ENCODE measurements around the gene RAF1.

The RAF1 gene

DNA sequence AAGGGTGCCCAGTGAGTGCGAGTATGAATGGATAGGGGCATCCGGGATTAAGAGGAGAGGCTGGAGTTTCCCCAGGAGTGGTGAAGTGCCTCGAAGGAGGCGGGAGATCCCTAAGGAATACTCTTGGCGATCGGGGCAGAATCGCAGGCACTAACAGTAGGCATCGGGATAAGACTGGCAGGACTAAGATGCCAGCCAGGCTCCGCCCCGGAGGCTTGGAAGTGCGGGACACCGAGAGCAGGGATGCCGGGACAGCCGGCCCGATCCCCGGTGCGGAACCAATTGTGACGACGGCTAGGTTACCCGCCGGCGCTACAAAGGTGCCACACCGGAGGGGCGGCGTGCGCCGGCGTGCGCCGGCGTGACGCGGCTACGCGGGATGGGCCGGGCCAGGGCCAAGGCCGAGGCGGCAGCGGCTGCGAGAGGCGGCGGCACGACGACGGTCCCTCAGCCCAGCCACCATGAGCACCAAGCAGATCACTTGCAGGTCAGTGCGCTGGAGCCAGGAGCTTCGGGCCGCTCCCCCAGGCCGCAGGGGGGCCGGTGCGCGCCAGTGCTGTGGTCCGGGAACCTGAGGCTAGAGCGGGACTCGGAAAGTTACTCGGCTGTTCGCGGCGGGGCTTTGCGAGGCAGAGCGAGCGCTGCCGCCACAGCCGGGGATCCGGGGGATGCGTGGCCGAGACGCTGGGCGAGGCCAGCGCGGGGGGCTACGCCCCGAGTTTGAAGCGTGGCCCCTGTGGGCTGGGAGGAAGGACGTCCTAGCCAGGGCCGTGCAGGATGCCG is 107.0 kb downstream of the RAF1 start, which contains the start of gene MKRN2:
TSS of gene MKRN2 (plus strand) at position 398 of the 783 bp plus-strand sequence. CDS start at position 462, 64 bp downstream.
- in situ Hi-C loops (cut with MboI; ENCODE audit: low pct_unique_long_range_greater_than_20kb, low sequenced_read_pairs, unreplicated experiment): no loop called here
- DNase-seq (ENCODE audit: low spot score): peak; percentile 89
- TF ChIP-seq, protein P1, sequence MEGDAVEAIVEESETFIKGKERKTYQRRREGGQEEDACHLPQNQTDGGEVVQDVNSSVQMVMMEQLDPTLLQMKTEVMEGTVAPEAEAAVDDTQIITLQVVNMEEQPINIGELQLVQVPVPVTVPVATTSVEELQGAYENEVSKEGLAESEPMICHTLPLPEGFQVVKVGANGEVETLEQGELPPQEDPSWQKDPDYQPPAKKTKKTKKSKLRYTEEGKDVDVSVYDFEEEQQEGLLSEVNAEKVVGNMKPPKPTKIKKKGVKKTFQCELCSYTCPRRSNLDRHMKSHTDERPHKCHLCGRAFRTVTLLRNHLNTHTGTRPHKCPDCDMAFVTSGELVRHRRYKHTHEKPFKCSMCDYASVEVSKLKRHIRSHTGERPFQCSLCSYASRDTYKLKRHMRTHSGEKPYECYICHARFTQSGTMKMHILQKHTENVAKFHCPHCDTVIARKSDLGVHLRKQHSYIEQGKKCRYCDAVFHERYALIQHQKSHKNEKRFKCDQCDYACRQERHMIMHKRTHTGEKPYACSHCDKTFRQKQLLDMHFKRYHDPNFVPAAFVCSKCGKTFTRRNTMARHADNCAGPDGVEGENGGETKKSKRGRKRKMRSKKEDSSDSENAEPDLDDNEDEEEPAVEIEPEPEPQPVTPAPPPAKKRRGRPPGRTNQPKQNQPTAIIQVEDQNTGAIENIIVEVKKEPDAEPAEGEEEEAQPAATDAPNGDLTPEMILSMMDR (IDR thresholded peaks at IDR 0.05; ENCODE audit: extremely low read depth, insufficient read depth, missing control alignments): no peak

- TF ChIP-seq, protein P1 (IDR thresholded peaks at IDR 0.05; ENCODE audit: extremely low read depth, insufficient read depth, missing control alignments): no peak
- no peak for DNase-seq (ENCODE audit: low spot score)
- in situ Hi-C loops (cut with MboI; ENCODE audit: low pct_unique_long_range_greater_than_20kb, low sequenced_read_pairs, unreplicated experiment): no loop called here
Measured at GRCh38 chr3:12556314-12556689, 107.6 kb downstream of the RAF1 start.

DNA sequence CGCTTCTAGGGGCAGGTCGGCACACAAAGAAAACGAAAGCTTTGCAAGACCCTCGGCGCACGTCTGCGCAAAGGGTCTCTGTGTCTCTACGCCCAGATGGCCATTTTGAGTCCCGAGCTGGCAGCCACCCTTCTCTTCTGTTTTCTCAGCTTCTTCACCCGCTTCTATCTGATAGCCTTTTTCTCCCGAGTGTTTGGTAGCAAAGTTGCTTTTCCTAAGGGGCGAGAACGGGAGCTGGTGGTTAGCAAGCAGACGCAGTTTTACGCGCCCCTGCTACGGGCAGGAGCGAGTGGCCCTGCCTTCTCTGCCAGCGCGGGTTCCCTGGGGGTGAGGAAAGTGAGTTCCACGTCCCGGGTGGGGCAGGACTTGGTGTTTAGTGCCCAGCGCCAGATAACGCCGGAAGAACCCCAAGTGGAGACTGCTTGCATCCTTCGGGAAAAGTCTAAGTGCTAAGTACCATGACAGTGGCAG is 110.0 kb downstream of the RAF1 start:
- TF ChIP-seq, protein P1 (IDR thresholded peaks at IDR 0.05; ENCODE audit: extremely low read depth, insufficient read depth, missing control alignments): no peak
- in situ Hi-C loops (cut with MboI; ENCODE audit: low pct_unique_long_range_greater_than_20kb, low sequenced_read_pairs, unreplicated experiment): no loop called here
- no peak for DNase-seq (ENCODE audit: low spot score)

DNA sequence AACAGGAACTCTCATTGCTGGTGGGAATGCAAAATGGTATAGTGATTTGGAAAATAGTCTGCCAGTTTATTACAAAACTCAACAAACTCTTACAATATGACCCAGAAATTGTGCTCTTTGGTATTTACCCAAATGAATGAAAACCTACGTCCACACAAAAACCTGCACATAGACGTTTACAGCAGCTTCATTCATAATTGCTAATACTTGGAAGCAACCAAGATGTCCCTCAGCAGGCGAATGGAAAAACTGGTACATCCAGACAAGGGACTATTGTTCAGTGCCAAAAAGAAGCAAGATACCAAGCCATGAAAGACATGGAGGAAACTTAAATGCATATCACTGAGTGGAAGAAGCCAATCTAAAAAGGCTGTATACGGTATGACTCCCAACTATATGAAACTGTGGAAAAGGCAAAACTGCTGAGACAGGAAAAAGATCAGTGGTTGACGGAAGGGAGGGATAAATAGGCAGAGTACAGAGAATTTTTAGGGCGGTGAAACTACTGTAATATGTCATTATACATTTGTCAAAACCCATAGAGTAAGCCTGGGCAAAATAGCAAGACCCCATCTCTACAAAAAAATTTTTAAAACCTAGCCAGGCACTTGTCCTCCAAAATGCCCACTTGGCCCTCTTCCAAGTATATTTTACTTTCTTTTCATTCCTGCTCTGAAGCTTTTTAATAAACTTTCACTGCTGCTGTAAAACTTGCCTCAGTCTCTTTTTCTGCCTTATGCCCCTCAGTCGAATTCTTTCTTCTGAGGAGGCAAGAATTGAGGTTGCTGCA is 113.8 kb downstream of the RAF1 start:
- in situ Hi-C loops (cut with MboI; ENCODE audit: low pct_unique_long_range_greater_than_20kb, low sequenced_read_pairs, unreplicated experiment): no loop called here
- TF ChIP-seq, protein P1 (IDR thresholded peaks at IDR 0.05; ENCODE audit: extremely low read depth, insufficient read depth, missing control alignments): no peak
- DNase-seq (ENCODE audit: low spot score): no peak

GRCh38 chr3:12545473-12545791 is 118.5 kb downstream of the RAF1 start, which contains the start of gene MKRN2OS:
MKRN2OS (minus strand) TSS chr3:12545499; CDS start chr3:12545464, 35 bp downstream.
- in situ Hi-C loops (cut with MboI; ENCODE audit: low pct_unique_long_range_greater_than_20kb, low sequenced_read_pairs, unreplicated experiment): no loop called here

More at GRCh38 chr3:12545473-12545791, 118.5 kb downstream of the RAF1 start, which contains the start of gene MKRN2OS:
- DNase-seq (ENCODE audit: low spot score): no peak
- TF ChIP-seq, protein P1 (IDR thresholded peaks at IDR 0.05; ENCODE audit: extremely low read depth, insufficient read depth, missing control alignments): no peak

All from GM13977 (cell line).